Measurements from ENCODE around the gene MTHFD2L.

- TF ChIP-seq CTCF (IDR thresholded peaks at IDR 0.05) (no peak), POLR2A (IDR thresholded peaks at IDR 0.05) (no peak)
Measured at GRCh38 chr4:74132944-74133343, 25.0 kb upstream of the MTHFD2L start.

Measured in testis (tissue), 2 donors.